WTC11 (cell line): ENCODE results near the gene CACNA2D3.

ENCODE experiments used
- FOXK1 ChIP-seq: sonication (generic); formaldehyde crosslinking; IDR thresholded peaks from 2 replicates; pipeline ENCODE4 v1.8.0; 2022; ENCODE audit warnings: mild to moderate bottlenecking, moderate library complexity, missing genetic modification reagents
- JUN ChIP-seq: sonication (generic); formaldehyde crosslinking; IDR thresholded peaks from 2 replicates; pipeline ENCODE4 v1.8.0; 2023; ENCODE audit warnings: mild to moderate bottlenecking, missing genetic modification reagents
- MXD4 ChIP-seq: fragments of 250-450 bp; sonication (Bioruptor Pico); IDR thresholded peaks from 2 replicates; pipeline ENCODE4 v1.8.0; 2021; ENCODE audit warnings: mild to moderate bottlenecking, moderate library complexity, borderline replicate concordance
- SMAD3 ChIP-seq: sonication (generic); formaldehyde crosslinking; IDR thresholded peaks from 2 replicates; pipeline ENCODE4 v1.8.0; 2022; ENCODE audit warnings: missing genetic modification reagents, mild to moderate bottlenecking, borderline replicate concordance
- SP1 ChIP-seq: sonication (generic); formaldehyde crosslinking; conservative IDR thresholded peaks from 2 replicates; pipeline ENCODE4 v1.8.1; 2022; ENCODE audit warnings: missing genetic modification reagents
- ZNF121 ChIP-seq: sonication (generic); formaldehyde crosslinking; IDR thresholded peaks from 2 replicates; pipeline ENCODE4 v1.8.0; 2023; ENCODE audit warnings: missing genetic modification reagents
- TF ChIP-seq, protein P1 (sequence below): sonication (generic); formaldehyde crosslinking; IDR thresholded peaks from 2 replicates; pipeline ENCODE4 v1.8.0; 2022; ENCODE audit warnings: mild to moderate bottlenecking, missing genetic modification reagents
- TF ChIP-seq, protein P2 (sequence below): fragments of 200-600 bp; IDR thresholded peaks from 2 replicates; pipeline ENCODE4 v1.8.0; 2022; ENCODE audit warnings: antibody characterized with exemption
- TF ChIP-seq, protein P3 (sequence below): sonication (generic); formaldehyde crosslinking; IDR thresholded peaks from 2 replicates; pipeline ENCODE4 v1.8.1; 2022; ENCODE audit warnings: mild to moderate bottlenecking, moderate library complexity, missing genetic modification reagents
- TF ChIP-seq, protein P4 (sequence below): sonication (generic); formaldehyde crosslinking; IDR thresholded peaks from 2 replicates; pipeline ENCODE4 v1.8.1; 2022; ENCODE audit warnings: low read depth, missing genetic modification reagents, borderline replicate concordance
- TF ChIP-seq, protein P5 (sequence below): sonication (generic); formaldehyde crosslinking; conservative IDR thresholded peaks from 2 replicates; pipeline ENCODE4 v1.8.1; 2022; ENCODE audit warnings: mild to moderate bottlenecking, missing genetic modification reagents

DNA sequence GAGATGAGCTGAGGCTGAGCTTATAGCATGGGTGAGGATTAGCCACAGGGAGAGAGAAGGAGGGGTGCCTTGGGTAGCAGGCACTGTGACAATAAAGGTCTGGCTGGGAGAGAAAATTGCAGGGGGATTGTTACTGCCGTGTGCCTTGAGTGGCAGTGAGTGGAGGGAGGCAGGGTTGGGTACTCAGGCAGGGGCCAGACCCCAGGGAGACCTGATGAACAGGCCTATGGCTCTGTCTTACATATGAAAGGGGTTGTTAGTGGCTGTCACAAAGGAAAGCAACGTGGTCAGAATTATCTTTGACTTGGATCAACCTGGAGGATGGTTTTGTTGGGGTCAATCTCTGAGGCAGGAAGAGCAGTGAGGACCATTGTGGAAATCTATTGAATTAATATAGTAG is 721.0 kb downstream of the CACNA2D3 start:
- TF ChIP-seq, protein P1, sequence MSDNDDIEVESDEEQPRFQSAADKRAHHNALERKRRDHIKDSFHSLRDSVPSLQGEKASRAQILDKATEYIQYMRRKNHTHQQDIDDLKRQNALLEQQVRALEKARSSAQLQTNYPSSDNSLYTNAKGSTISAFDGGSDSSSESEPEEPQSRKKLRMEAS (CRISPR knock-in tag) = no peak
- TF ChIP-seq FOXK1 (CRISPR knock-in tag) (no peak), ZNF121 (CRISPR knock-in tag) (no peak), SMAD3 (CRISPR knock-in tag) (no peak), MXD4 (CRISPR knock-in tag) (no peak), SP1 (CRISPR knock-in tag) (no peak), JUN (CRISPR knock-in tag) (no peak)
- TF ChIP-seq, protein P2, sequence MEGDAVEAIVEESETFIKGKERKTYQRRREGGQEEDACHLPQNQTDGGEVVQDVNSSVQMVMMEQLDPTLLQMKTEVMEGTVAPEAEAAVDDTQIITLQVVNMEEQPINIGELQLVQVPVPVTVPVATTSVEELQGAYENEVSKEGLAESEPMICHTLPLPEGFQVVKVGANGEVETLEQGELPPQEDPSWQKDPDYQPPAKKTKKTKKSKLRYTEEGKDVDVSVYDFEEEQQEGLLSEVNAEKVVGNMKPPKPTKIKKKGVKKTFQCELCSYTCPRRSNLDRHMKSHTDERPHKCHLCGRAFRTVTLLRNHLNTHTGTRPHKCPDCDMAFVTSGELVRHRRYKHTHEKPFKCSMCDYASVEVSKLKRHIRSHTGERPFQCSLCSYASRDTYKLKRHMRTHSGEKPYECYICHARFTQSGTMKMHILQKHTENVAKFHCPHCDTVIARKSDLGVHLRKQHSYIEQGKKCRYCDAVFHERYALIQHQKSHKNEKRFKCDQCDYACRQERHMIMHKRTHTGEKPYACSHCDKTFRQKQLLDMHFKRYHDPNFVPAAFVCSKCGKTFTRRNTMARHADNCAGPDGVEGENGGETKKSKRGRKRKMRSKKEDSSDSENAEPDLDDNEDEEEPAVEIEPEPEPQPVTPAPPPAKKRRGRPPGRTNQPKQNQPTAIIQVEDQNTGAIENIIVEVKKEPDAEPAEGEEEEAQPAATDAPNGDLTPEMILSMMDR = no peak
- TF ChIP-seq, protein P3, sequence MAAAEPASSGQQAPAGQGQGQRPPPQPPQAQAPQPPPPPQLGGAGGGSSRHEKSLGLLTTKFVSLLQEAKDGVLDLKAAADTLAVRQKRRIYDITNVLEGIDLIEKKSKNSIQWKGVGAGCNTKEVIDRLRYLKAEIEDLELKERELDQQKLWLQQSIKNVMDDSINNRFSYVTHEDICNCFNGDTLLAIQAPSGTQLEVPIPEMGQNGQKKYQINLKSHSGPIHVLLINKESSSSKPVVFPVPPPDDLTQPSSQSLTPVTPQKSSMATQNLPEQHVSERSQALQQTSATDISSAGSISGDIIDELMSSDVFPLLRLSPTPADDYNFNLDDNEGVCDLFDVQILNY (CRISPR knock-in tag) = no peak
- TF ChIP-seq, protein P4, sequence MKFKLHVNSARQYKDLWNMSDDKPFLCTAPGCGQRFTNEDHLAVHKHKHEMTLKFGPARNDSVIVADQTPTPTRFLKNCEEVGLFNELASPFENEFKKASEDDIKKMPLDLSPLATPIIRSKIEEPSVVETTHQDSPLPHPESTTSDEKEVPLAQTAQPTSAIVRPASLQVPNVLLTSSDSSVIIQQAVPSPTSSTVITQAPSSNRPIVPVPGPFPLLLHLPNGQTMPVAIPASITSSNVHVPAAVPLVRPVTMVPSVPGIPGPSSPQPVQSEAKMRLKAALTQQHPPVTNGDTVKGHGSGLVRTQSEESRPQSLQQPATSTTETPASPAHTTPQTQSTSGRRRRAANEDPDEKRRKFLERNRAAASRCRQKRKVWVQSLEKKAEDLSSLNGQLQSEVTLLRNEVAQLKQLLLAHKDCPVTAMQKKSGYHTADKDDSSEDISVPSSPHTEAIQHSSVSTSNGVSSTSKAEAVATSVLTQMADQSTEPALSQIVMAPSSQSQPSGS = no peak
- TF ChIP-seq, protein P5, sequence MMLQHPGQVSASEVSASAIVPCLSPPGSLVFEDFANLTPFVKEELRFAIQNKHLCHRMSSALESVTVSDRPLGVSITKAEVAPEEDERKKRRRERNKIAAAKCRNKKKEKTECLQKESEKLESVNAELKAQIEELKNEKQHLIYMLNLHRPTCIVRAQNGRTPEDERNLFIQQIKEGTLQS (CRISPR knock-in tag) = no peak
